Heart right ventricle (tissue), 16 donors: ENCODE results near the gene TAF10. TPM values are rescaled to one million over a fixed set of nuclear protein-coding genes. Genes with fewer than 3 reads are reported as not detected.

Source experiments
- ATAC-seq, 8 donors: fragments of 200-7000 bp; cut with Tn5 transposase; one replicate each; pipeline ENCODE4 v1.9.1; 2020; ENCODE audit warnings: mild to moderate bottlenecking in 8 of 8, moderate library complexity in 8 of 8, moderate number of reproducible peaks in 1 of 8
- DNase-seq, 2 donors: peaks; one replicate each; pipeline ENCODE4 v3.0.0-alpha.2; 2020
- H3K27ac ChIP-seq, 10 donors: fragments of 200-600 bp; sonication (generic) in 2 of 10; one replicate each; pipeline versions ENCODE4 v1.5.0 to v1.8.0; 2020 to 2022; ENCODE audit warnings: mild to moderate bottlenecking in 3 of 10
- H3K27me3 ChIP-seq, 7 donors: fragments of 200-600 bp; one replicate each; pipeline ENCODE4 v1.8.0; 2021 to 2022; ENCODE audit warnings: mild to moderate bottlenecking in 2 of 7
- H3K36me3 ChIP-seq, 9 donors: fragments of 200-600 bp; sonication (generic) in 1 of 9; one replicate each; pipeline versions ENCODE4 v1.5.0 to v1.8.0; 2020 to 2022; ENCODE audit warnings: mild to moderate bottlenecking in 2 of 9
- H3K4me1 ChIP-seq, 9 donors: fragments of 200-600 bp; sonication (generic) in 1 of 9; one replicate each; pipeline versions ENCODE4 v1.5.0 to v1.8.0; 2020 to 2022; ENCODE audit warnings: mild to moderate bottlenecking in 4 of 9
- H3K4me3 ChIP-seq, 10 donors: fragments of 200-600 bp; sonication (generic) in 2 of 10; one replicate each; pipeline versions ENCODE4 v1.5.0 to v1.8.0; 2020 to 2022; ENCODE audit warnings: mild to moderate bottlenecking in 7 of 10, moderate library complexity in 2 of 10
- H3K9me3 ChIP-seq, 11 donors: fragments of 200-600 bp in 10 of 11; sonication (generic) in 2 of 11; one replicate each; pipeline versions ENCODE4 v1.5.0 to v1.8.0; 2013 to 2022; ENCODE audit warnings: mild to moderate bottlenecking in 2 of 11, control low read depth in 1 of 11, moderate library complexity in 1 of 11
- CTCF ChIP-seq, 9 donors: fragments of 200-600 bp; sonication (generic) in 2 of 9; IDR thresholded peaks; one replicate each; pipeline versions ENCODE4 v1.5.0 to v1.8.0; 2021 to 2022; ENCODE audit warnings: antibody characterized with exemption in 9 of 9, mild to moderate bottlenecking in 5 of 9, moderate library complexity in 1 of 9
- WGBS, 2 donors: extraction: QIAGEN DNeasy Blood & Tissue Kit; methylation state at CpG; one replicate each; pipeline ENCODE4 v1.1.7; 2013; ENCODE audit warnings: inconsistent platforms in 1 of 2; 5-methylcytosine and 5-hydroxymethylcytosine counted together
- intact Hi-C, 10 donors: fragments of 100-400 bp; cut with DNase I; formaldehyde crosslinking; loops; one replicate each; pipeline versions ENCODE4 v1.11.1 to v1.14.2; 2022
- polyA plus RNA-seq, 2 donors: library from polyadenylated mRNA; stranded (reverse); fragments of 200-250 nt; gene quantifications; one replicate each; pipeline ENCODE4 v1.2.3, GENCODE V29; 2013
- total RNA-seq, 10 donors: library from RNA; stranded (reverse); fragmentation: NEBNext Ultra II Directional in 3 of 10; extraction: Animal tissue kit (Norgen Biotek cat#: 25700) in 3 of 10; gene quantifications; one replicate each; pipeline versions ENCODE4 v1.2.1 to v1.2.4, GENCODE V29; 2021 to 2023
- donor health status: Arrhythmogenic right ventricular cardiomyopathy.
- donor health status: ischemic (EF 13 %, LVEDD 7.1; RV severe dilation, severe dysfunction).
- donor health status: healthy with polysubstance abuse.
- donor health status: DM: no; HTN: yes; CAD: no.
- donor health status: DM: no; HTN: no; CAD: no.
- donor health status: ischemic (EF 25% LVEDD 6.9; RV normal size, moderate dysfunction).
- donor health status: ischemic (EF 25% LVEDD 5.7; RV mildly dilated, moderate dysfunction).
- donor health status: healthy.
- donor health status: DM: yes; HTN: yes; CAD: no.
- donor health status: Ischemic cardiomyopathy.
- donor health status: ischemic (EF 35%, LVEDD 5.7; RV mildly dilated, moderate dysfunction).
- donor health status: nonischemic (EF 11% LVEDD 7.7; RV severe dilation, severe dysfunction).
- donor health status: DM: yes; HTN: yes; CAD: no.
- donor health status: PGD.
- donor health status: ischemic (EF 29% LVEDD 5.4; RV normal size, mild dysfunction).
- donor health status: nonischemic (EF 23%, LVEDD 6.1; RV moderate dilation, normal function).

Gene TAF10
- total and polyA plus RNA-seq, 12 donors = 78.0 to 254 (median 90.5) TPM

DNA sequence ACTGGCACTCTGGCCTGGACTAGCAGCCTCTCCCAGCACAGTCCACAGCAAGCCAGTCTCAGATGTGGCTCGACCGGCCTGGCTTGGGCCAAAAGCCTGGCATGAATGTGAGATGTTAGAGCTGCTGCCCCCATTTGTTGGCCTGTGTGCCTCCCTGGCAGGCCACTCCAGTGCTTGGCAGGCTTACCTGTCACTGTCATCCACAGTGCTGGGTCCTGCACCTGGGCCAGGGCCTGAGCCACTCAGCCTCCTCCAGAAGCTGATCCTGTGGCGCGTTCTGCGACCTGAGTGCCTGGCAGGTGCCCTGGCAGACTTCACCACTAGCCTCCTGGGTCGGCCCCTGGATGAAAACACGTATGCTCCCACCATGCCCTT lies 44.7 kb downstream of the TAF10 start:
- Histone ChIP-seq H3K27me3 (no peaks in the 10 kb centered on the region), H3K4me1 (peaks cover 0 to 27% (median 11%) of the 10 kb centered on the region in 9 donors), H3K36me3 (peaks cover 0 to 12% (median 0%) of the 10 kb centered on the region in 9 donors), H3K4me3 (no peak overlapping the region), H3K9me3 (no peaks in the 10 kb centered on the region), H3K27ac (peak overlapping the region in 2 of 10 donors; percentile 2)
- WGBS, 2 donors = 61 to 74% methylated on average over 7 of the region's 7 CpGs
- intact Hi-C loops = no loop called here
- DNase-seq = no peak
- peak; percentile 11 to 53 (median 25) for ATAC-seq
- no peak for TF ChIP-seq CTCF (IDR thresholded peaks at IDR 0.05)

DNA sequence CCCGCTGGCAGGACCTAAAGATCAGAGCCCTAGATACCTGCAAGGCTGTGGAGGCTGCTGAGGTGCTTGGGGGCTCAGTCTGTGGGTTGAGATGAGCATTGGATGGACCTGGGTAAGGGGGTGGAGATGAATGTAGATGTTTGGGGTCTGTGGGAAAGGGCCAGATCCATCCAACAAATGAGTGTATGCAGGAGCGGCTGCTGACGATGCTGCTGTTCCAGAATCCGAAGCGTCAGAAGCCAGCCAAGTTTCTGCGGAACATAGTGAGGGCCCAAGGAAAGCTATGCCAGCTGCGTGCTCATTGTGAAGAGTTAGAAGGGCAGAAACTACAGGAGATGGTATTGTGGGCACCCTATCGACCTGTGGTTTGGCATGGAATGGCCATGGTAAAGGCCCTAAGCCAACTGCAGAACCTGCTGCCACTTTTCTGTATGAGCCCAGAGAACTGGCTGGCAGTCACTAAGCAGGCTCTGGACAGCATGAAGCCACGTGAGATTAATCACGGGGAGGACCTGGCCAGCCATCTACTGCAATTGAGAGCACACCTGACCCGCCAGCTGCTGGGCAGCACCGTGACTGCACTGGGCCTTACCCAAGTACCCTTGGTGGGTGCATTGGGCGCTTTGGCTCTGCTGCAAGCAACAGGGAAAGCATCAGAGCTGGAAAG lies 45.2 kb downstream of the TAF10 start:
- DNase-seq (no peak), ATAC-seq (peak; percentile 18 to 63 (median 30))
- Histone ChIP-seq H3K27me3 (no peaks in the 10 kb centered on the region), H3K4me3 (no peak overlapping the region), H3K27ac (peak overlapping the region in 2 of 10 donors; percentile 2), H3K36me3 (peaks cover 0 to 12% (median 0%) of the 10 kb centered on the region in 9 donors), H3K4me1 (peaks cover 0 to 27% (median 11%) of the 10 kb centered on the region in 9 donors), H3K9me3 (no peaks in the 10 kb centered on the region)
- intact Hi-C loops = no loop called here
- no peak for TF ChIP-seq CTCF (IDR thresholded peaks at IDR 0.05)
- 64 to 71% methylated on average over 13 of the region's 13 CpGs for WGBS, 2 donors

DNA sequence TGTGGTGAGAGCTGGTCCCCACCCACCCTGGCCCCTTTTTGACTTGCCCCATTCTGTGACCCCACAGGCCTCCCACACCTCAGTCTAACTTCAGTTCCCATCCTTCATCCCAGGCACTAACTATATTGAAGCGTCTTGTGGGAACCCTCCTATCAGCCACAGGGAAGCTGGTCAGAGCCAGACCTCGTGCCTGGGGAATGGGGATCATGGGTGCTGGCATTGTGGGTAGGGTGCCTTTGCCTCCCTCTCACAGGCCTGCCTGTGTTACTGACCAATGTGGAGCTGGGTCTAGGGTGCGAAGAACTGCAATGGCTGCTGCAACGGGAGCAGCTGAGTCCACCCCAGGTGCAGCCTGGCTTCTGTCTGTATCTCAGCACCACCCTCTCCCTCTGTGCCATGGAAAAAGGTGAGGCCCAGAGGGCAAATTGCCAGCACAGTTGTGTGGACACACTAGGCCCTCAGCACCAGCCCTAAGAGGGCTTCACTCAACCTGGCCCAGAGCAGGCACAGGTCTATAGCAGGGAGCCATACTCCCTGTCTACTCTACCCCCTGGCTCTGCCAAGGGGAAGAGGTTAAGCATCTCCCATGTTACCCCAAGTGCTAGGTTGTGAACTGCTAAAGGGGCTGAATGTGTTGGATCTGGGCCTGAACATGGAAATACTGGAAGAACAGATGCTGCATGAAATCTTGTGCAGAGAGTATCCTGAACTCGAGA lies 45.9 kb downstream of the TAF10 start:
- DNase-seq (no peak), ATAC-seq (no peak)
- intact Hi-C loops = no loop called here
- Histone ChIP-seq H3K27me3 (no peaks in the 10 kb centered on the region), H3K9me3 (no peaks in the 10 kb centered on the region), H3K4me3 (no peak overlapping the region), H3K36me3 (peaks cover 0 to 12% (median 0%) of the 10 kb centered on the region in 9 donors), H3K27ac (no peak overlapping the region), H3K4me1 (peaks cover 0 to 27% (median 11%) of the 10 kb centered on the region in 9 donors)
- WGBS, 2 donors = 92 to 95% methylated on average over 5 of the region's 5 CpGs
- TF ChIP-seq CTCF (IDR thresholded peaks at IDR 0.05) = no peak

GRCh38 chr11:6565325-6565724 lies 46.7 kb downstream of the TAF10 start:
- Histone ChIP-seq H3K9me3 (no peaks in the 10 kb centered on the region), H3K27me3 (no peaks in the 10 kb centered on the region), H3K4me1 (peaks cover 0 to 27% (median 9%) of the 10 kb centered on the region in 9 donors), H3K4me3 (no peak overlapping the region), H3K27ac (no peak overlapping the region), H3K36me3 (peaks cover 0 to 12% (median 0%) of the 10 kb centered on the region in 9 donors)
- ATAC-seq (no peak), DNase-seq (no peak)
- 93 to 96% methylated on average over 2 of the region's 2 CpGs for WGBS, 2 donors
- intact Hi-C loops = no loop called here
- TF ChIP-seq CTCF (IDR thresholded peaks at IDR 0.05) = no peak
